PC-9 (cell line): ENCODE data around the gene MYO5B. TPM values are rescaled to one million over a fixed set of nuclear protein-coding genes. Genes with fewer than 3 reads are reported as not detected.

Source experiments
- BruUV-seq: library from RNA; stranded (reverse); fragments of 400-500 nt; replicated peaks from 2 replicates; lab custom pipeline; 2021; lab: Mats Ljungman, UMichigan
- CTCF ChIA-PET: fragments of 300-600 bp; sonication (Branson Sonifier 250); formaldehyde crosslinking; loops from one replicate; lab custom pipeline; 2022; ENCODE audit warnings: antibody characterized with exemption; lab: Charles Lee
- POLR2A ChIA-PET: fragments of 300-600 bp; sonication (Branson Sonifier 250); formaldehyde crosslinking; loops from one replicate; lab custom pipeline; 2022; ENCODE audit warnings: antibody characterized with exemption; ENCODE audit not compliant: unreplicated experiment; lab: Charles Lee
- DNase-seq, 2 experiments: peaks; one replicate each; pipeline versions ENCODE4 v3.0.0 to v3.0.0-alpha.2; 2015 to 2022; ENCODE audit warnings: mixed read lengths in 1 of 2
- H2AFZ ChIP-seq: fragments of 200-600 bp; sonication (generic); 2 replicates; pipeline ENCODE4 v1.8.1; 2017; ENCODE audit warnings: antibody characterized with exemption
- H3F3A ChIP-seq: fragments of 200-600 bp; sonication (generic); 2 replicates; pipeline ENCODE4 v1.8.1; 2017; ENCODE audit warnings: antibody characterized with exemption, mild to moderate bottlenecking, low read depth; ENCODE audit not compliant: insufficient read depth
- H3K27ac ChIP-seq: fragments of 200-600 bp; sonication (generic); 2 replicates; pipeline ENCODE4 v1.6.1; 2016; ENCODE audit warnings: mixed run types
- H3K27me3 ChIP-seq: fragments of 200-600 bp; sonication (generic); 2 replicates; pipeline ENCODE4 v1.6.1; 2016; ENCODE audit warnings: low read depth, mixed run types; ENCODE audit not compliant: insufficient read depth
- H3K36me3 ChIP-seq: fragments of 200-600 bp; sonication (generic); 2 replicates; pipeline ENCODE4 v1.6.1; 2016; ENCODE audit warnings: low read depth, mixed run types
- H3K4me1 ChIP-seq: fragments of 200-600 bp; sonication (generic); replicated peaks from 2 replicates; pipeline ENCODE4 v1.6.1; 2016; ENCODE audit warnings: mixed run types; ENCODE audit not compliant: insufficient read depth
- H3K4me2 ChIP-seq: fragments of 200-600 bp; sonication (generic); 2 replicates; pipeline ENCODE4 v1.6.1; 2017; ENCODE audit warnings: mixed run types
- H3K4me3 ChIP-seq: fragments of 200-600 bp; sonication (generic); 2 replicates; pipeline ENCODE4 v1.6.1; 2016; ENCODE audit warnings: mixed run types
- H3K79me2 ChIP-seq: fragments of 200-600 bp; sonication (generic); 2 replicates; pipeline ENCODE4 v1.6.1; 2017; ENCODE audit warnings: low read depth, mixed run types
- H3K9me2 ChIP-seq: fragments of 200-600 bp; sonication (generic); 2 replicates; pipeline ENCODE4 v1.8.1; 2017; ENCODE audit warnings: mild to moderate bottlenecking; ENCODE audit not compliant: insufficient read depth
- H3K9me3 ChIP-seq: fragments of 200-600 bp; sonication (generic); 2 replicates; pipeline ENCODE4 v1.8.1; 2016; ENCODE audit warnings: low read depth; ENCODE audit not compliant: insufficient read depth
- H4K20me1 ChIP-seq: fragments of 200-600 bp; sonication (generic); 2 replicates; pipeline ENCODE4 v1.8.1; 2017; ENCODE audit not compliant: insufficient read depth
- EZH2 ChIP-seq: fragments of 200-600 bp; sonication (generic); IDR thresholded peaks from 2 replicates; pipeline ENCODE4 v1.8.0; 2017; ENCODE audit warnings: antibody characterized with exemption, low read depth
- intact Hi-C: fragments of 100-400 bp; cut with micrococcal nuclease; formaldehyde crosslinking; loops from one replicate; pipeline ENCODE4 v1.10.0; 2022; ENCODE audit not compliant: unreplicated experiment
- total RNA-seq: library from RNA; stranded (reverse); gene quantifications from 2 replicates; pipeline ENCODE4 v1.2.3, GENCODE V29; 2021
- TF ChIP-seq, protein P1 (sequence below): fragments of 200-600 bp; sonication (generic); conservative IDR thresholded peaks from 2 replicates; pipeline ENCODE4 v1.6.1; 2017; ENCODE audit warnings: mixed run types, antibody characterized with exemption, mild to moderate bottlenecking, moderate library complexity

Gene MYO5B
- total RNA-seq, 1 experiment from 2014 or later = 25.4 TPM

GRCh38 chr18:49972535-49972934, 222.4 kb downstream of the MYO5B start:
- Histone ChIP-seq H3K9me3 (no peaks in the 10 kb centered on the region), H3K79me2 (no peaks in the 10 kb centered on the region), H2AFZ (no peak overlapping the region), H3K36me3 (no peaks in the 10 kb centered on the region), H3K9me2 (no peaks in the 10 kb centered on the region), H3K4me2 (no peak overlapping the region), H3K27me3 (no peaks in the 10 kb centered on the region), H3K4me1 (no peaks in the 10 kb centered on the region), H3F3A (no peaks in the 10 kb centered on the region), H3K27ac (no peak overlapping the region), H4K20me1 (no peaks in the 10 kb centered on the region), H3K4me3 (no peak overlapping the region)
- TF ChIP-seq, protein P1, sequence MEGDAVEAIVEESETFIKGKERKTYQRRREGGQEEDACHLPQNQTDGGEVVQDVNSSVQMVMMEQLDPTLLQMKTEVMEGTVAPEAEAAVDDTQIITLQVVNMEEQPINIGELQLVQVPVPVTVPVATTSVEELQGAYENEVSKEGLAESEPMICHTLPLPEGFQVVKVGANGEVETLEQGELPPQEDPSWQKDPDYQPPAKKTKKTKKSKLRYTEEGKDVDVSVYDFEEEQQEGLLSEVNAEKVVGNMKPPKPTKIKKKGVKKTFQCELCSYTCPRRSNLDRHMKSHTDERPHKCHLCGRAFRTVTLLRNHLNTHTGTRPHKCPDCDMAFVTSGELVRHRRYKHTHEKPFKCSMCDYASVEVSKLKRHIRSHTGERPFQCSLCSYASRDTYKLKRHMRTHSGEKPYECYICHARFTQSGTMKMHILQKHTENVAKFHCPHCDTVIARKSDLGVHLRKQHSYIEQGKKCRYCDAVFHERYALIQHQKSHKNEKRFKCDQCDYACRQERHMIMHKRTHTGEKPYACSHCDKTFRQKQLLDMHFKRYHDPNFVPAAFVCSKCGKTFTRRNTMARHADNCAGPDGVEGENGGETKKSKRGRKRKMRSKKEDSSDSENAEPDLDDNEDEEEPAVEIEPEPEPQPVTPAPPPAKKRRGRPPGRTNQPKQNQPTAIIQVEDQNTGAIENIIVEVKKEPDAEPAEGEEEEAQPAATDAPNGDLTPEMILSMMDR = no peak
- no peak for TF ChIP-seq EZH2
- no peak for DNase-seq
- POLR2A ChIA-PET = no interaction called here
- BruUV-seq = no TSS peak
- intact Hi-C loops = no loop called here
- CTCF ChIA-PET = no interaction called here

DNA sequence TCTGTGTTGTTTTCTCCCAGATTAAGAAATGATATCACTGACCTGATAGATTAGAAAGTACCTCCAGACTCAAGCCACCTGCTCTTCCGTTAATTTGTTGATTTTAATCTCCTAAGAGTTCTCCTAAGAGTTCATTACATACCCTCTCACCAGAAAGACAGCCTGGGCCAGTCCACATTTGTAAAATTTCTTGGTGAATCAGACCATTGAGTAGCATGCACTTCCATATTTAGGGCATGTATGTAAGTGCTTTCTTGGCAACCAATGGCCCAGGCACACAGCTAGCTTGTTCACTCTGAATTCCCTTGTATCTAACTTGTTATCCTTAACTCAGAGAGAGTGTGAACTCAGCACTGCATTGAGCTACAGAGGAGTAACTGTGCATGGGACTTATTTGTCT, 223.5 kb downstream of the MYO5B start:
- POLR2A ChIA-PET = no interaction called here
- intact Hi-C loops = no loop called here
- no TSS peak for BruUV-seq

GRCh38 chr18:49970319-49970718, 224.6 kb downstream of the MYO5B start:
- no peaks in the 10 kb centered on the region for H3K4me1 ChIP-seq
- no peaks in the 10 kb centered on the region for H3F3A ChIP-seq
- no peaks in the 10 kb centered on the region for H3K9me2 ChIP-seq
- H4K20me1 ChIP-seq = no peaks in the 10 kb centered on the region
- no peak overlapping the region for H3K4me2 ChIP-seq
- H3K79me2 ChIP-seq = no peaks in the 10 kb centered on the region
- CTCF ChIA-PET = no interaction called here
- intact Hi-C loops = no loop called here
- no peaks in the 10 kb centered on the region for H3K9me3 ChIP-seq
- H3K27ac ChIP-seq = no peak overlapping the region
- TF ChIP-seq, protein P1 = no peak
- no peak for TF ChIP-seq EZH2
- no peak overlapping the region for H2AFZ ChIP-seq
- no peak overlapping the region for H3K4me3 ChIP-seq
- H3K36me3 ChIP-seq = no peaks in the 10 kb centered on the region
- no peaks in the 10 kb centered on the region for H3K27me3 ChIP-seq
- no peak for DNase-seq
- POLR2A ChIA-PET = no interaction called here
- BruUV-seq = no TSS peak

More for the DNA sequence above, 223.5 kb downstream of the MYO5B start:
- no peak for DNase-seq
- Histone ChIP-seq H2AFZ (no peak overlapping the region), H3K27me3 (no peaks in the 10 kb centered on the region), H3K4me2 (no peak overlapping the region), H3K36me3 (no peaks in the 10 kb centered on the region), H3K9me2 (no peaks in the 10 kb centered on the region), H3K79me2 (no peaks in the 10 kb centered on the region), H3K27ac (no peak overlapping the region), H3F3A (no peaks in the 10 kb centered on the region), H4K20me1 (no peaks in the 10 kb centered on the region), H3K4me1 (no peaks in the 10 kb centered on the region), H3K9me3 (no peaks in the 10 kb centered on the region), H3K4me3 (no peak overlapping the region)
- CTCF ChIA-PET = no interaction called here
- TF ChIP-seq EZH2 = no peak
